ENCODE measurements around the gene CTNNBL1.

Gene CTNNBL1

GRCh38 chr20:37871751-37872150 lies 177.9 kb downstream of the CTNNBL1 start:
- no peak for DNase-seq (ENCODE audit: low read depth in 2 of 2)
- TF ChIP-seq CTCF (IDR thresholded peaks at IDR 0.05; ENCODE audit: low read depth, low read length), result no peak
- H3K4me3 ChIP-seq (replicated peaks in 1 of 2; ENCODE audit: low read depth in 2 of 2, low read length in 2 of 2), result no peak overlapping the region

GRCh38 chr20:37872161-37872560 lies 178.3 kb downstream of the CTNNBL1 start:
- H3K4me3 ChIP-seq (replicated peaks in 1 of 2; ENCODE audit: low read depth in 2 of 2, low read length in 2 of 2), result no peak overlapping the region
- no peak for TF ChIP-seq CTCF (IDR thresholded peaks at IDR 0.05; ENCODE audit: low read depth, low read length)
- DNase-seq (ENCODE audit: low read depth in 2 of 2), result no peak

- DNase-seq (ENCODE audit: low read depth in 2 of 2), result no peak
- TF ChIP-seq CTCF (IDR thresholded peaks at IDR 0.05; ENCODE audit: low read depth, low read length), result no peak
- no peak overlapping the region for H3K4me3 ChIP-seq (replicated peaks in 1 of 2; ENCODE audit: low read depth in 2 of 2, low read length in 2 of 2)
These were observed 180.1 kb downstream of the CTNNBL1 start for GRCh38 chr20:37873884-37874283.

GRCh38 chr20:37875460-37876175 lies 181.8 kb downstream of the CTNNBL1 start:
- TF ChIP-seq CTCF (IDR thresholded peaks at IDR 0.05; ENCODE audit: low read depth, low read length), result no peak

GRCh38 chr20:37876863-37877262 lies 183.0 kb downstream of the CTNNBL1 start:
- no peak for TF ChIP-seq CTCF (IDR thresholded peaks at IDR 0.05; ENCODE audit: low read depth, low read length)
- no peak for DNase-seq (ENCODE audit: low read depth in 2 of 2)

More at GRCh38 chr20:37875460-37876175, 181.8 kb downstream of the CTNNBL1 start:
- no peak overlapping the region for H3K4me3 ChIP-seq (replicated peaks in 1 of 2; ENCODE audit: low read depth in 2 of 2, low read length in 2 of 2)
- no peak for DNase-seq (ENCODE audit: low read depth in 2 of 2)

GRCh38 chr20:37877832-37878772 lies 184.3 kb downstream of the CTNNBL1 start:
- no peak for TF ChIP-seq CTCF (IDR thresholded peaks at IDR 0.05; ENCODE audit: low read depth, low read length)
- DNase-seq (ENCODE audit: low read depth in 2 of 2), result no peak
- no peak overlapping the region for H3K4me3 ChIP-seq (replicated peaks in 1 of 2; ENCODE audit: low read depth in 2 of 2, low read length in 2 of 2)

More at GRCh38 chr20:37876863-37877262, 183.0 kb downstream of the CTNNBL1 start:
- no peak overlapping the region for H3K4me3 ChIP-seq (replicated peaks in 1 of 2; ENCODE audit: low read depth in 2 of 2, low read length in 2 of 2)

Data from cardiac fibroblast (primary cell).